Activated naive CD4-positive, alpha-beta T cell treated with anti-CD3 and anti-CD28 coated beads, Interleukin-2, amount 50 U/mL, for 72 hours (primary cell): ENCODE results near the gene ARID3B. TPM values are rescaled to one million over a fixed set of nuclear protein-coding genes. Genes with fewer than 3 reads are reported as not detected.
"Not testable (repeated sequence)": the region's sequence is repeated elsewhere in the genome, so short reads cannot be mapped to it uniquely, and the experiment has no call there.

Source experiments
- ATAC-seq, 2 donors: fragments of 150-1000 bp; cut with Tn5 transposase; 2 replicates each; pipeline ENCODE4 v1.10.0; 2021; ENCODE audit warnings: mild to moderate bottlenecking in 2 of 2, moderate library complexity in 2 of 2
- DNase-seq, 2 donors: peaks; one replicate each; pipeline ENCODE4 v3.0.0; 2021 to 2022; ENCODE audit warnings: low spot score in 2 of 2
- H3K27ac Mint-ChIP-seq, 2 donors: one replicate each; pipeline ENCODE4 v1.8.0; 2022; ENCODE audit warnings: mild to moderate bottlenecking in 2 of 2, mixed read lengths in 2 of 2
- H3K36me3 Mint-ChIP-seq, 2 donors: one replicate each; pipeline ENCODE4 v1.8.0; 2022; ENCODE audit warnings: mixed read lengths in 2 of 2
- H3K9me3 Mint-ChIP-seq, 2 donors: one replicate each; pipeline ENCODE4 v1.8.0; 2022; ENCODE audit warnings: mixed read lengths in 2 of 2
- total RNA-seq, 2 donors: library from RNA; stranded (reverse); gene quantifications; one replicate each; pipeline ENCODE4 v1.2.3, GENCODE V29; 2022

ARID3B gene
- total RNA-seq, 2 donors from 2014 or later, result 25.7 to 37.7 TPM

DNA sequence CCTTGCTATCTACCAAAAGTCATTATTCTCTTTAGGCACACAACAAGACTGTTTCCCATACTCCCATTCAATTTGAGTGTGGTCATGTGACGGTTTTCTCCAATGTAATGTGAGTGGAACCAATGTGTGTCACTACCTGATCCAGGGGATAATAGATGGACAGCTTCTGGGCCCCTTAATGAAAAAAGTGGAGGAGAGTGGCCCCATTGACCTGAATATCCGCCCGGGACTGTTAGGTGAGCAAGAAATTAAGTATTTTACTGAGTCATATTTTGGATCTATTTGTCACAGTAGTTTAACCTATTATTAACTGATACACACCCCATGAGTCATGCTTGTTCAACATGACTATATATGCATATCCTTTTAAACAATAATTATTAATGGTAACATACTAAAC lies 15.1 kb upstream of the ARID3B start:
- H3K36me3 Mint-ChIP-seq, result no peaks in the 10 kb centered on the region
- H3K9me3 Mint-ChIP-seq, result no peaks in the 10 kb centered on the region
- no peak for ATAC-seq
- no peak for DNase-seq
- no peak overlapping the region for H3K27ac Mint-ChIP-seq

DNA sequence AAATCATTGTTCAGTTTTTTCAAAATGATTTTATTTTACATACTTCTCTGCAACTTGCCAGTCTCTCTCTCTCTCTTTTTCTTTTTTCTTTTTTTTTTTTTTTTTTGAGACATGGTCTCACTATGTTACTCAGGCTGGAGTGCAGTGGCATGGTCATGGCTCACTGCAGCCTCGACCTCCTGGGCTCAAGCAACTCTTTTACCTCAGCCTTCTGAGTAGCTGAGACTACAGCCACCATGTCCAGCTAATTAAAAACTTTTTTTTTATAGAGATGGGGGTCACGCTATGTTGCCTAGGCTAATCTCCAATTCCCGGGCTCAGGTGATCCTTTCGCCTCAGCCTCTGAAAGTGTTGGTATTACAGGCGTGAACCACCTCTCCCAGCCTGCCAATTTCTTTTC lies 12.1 kb upstream of the ARID3B start:
- H3K9me3 Mint-ChIP-seq, result no peaks in the 10 kb centered on the region
- no peaks in the 10 kb centered on the region for H3K36me3 Mint-ChIP-seq
- ATAC-seq, result no peak
- no peak overlapping the region for H3K27ac Mint-ChIP-seq
- no peak for DNase-seq

DNA sequence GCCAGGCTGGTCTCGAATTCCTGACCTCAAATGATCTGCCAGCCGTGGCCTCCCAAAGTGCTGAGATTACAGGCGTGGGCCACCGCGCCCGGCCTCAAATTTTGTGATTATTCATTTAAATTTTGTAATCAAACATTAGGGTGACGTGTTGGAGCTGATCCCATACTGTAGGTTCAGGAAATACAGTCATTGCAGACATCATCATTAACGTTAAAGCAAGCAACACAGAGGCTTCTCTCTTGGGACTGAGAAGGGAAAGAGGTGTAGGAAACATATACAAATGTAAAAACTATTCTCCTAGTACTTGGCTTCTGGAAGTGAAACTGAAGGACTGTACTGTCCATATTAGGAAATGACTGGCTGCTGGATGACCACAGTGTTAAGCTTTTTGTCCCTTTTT lies 11.1 kb upstream of the ARID3B start:
- Mint-ChIP-seq H3K9me3 (no peaks in the 10 kb centered on the region), H3K36me3 (no peaks in the 10 kb centered on the region), H3K27ac (no peak overlapping the region)
- ATAC-seq, result no peak
- DNase-seq, result no peak

DNA sequence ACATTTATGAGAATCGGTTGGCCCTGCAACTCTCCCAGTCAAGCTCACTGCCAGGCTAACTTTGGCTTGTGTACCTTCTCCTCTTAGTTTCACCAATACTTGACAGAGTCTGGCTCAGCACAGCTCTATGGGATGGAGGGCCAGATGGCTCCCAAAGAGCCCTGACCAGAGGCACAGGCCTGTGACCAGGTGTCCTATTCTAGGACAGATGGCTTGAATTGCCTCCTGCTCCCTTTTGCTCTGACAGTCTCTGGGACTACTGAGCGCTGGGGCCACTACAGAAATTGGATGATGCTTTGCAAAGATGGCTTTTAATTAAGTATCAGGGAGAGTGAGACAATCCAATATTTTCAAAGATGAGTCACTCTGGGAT lies 10.3 kb upstream of the ARID3B start:
- no peak for ATAC-seq
- Mint-ChIP-seq H3K27ac (no peak overlapping the region), H3K9me3 (no peaks in the 10 kb centered on the region), H3K36me3 (no peaks in the 10 kb centered on the region)
- DNase-seq, result no peak

DNA sequence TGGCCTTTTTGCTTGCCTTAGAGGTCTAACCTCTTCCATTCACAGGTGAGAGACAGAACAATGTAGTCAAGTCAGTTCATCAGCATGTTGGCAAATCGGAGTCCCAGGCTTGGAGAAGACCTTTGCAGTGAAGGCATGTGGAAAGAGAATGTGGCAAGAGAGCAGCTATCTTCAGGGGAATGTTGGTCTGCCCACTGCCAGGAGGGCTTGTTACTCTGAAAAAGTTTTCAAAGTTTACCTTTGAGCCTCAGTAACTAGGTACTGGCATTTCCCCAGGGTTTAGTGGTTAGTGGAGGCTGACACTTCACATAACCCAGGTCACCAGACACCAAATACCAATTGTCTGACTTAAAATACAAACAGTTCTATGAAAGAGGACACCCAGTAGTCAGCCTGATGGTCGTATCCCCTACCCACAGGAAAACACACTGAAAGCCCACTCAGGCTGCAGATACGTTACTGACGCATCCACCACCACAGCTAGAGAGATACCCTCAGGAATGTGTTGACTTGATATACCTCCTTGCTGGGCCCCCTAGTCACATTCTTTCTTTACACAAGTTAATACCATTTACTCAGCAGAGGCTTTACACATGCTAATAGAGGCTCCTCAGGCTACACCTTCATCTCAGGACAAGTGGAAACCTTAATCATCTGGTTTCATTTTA lies 9.7 kb upstream of the ARID3B start:
- ATAC-seq, result no peak
- H3K27ac Mint-ChIP-seq, result no peak overlapping the region

DNA sequence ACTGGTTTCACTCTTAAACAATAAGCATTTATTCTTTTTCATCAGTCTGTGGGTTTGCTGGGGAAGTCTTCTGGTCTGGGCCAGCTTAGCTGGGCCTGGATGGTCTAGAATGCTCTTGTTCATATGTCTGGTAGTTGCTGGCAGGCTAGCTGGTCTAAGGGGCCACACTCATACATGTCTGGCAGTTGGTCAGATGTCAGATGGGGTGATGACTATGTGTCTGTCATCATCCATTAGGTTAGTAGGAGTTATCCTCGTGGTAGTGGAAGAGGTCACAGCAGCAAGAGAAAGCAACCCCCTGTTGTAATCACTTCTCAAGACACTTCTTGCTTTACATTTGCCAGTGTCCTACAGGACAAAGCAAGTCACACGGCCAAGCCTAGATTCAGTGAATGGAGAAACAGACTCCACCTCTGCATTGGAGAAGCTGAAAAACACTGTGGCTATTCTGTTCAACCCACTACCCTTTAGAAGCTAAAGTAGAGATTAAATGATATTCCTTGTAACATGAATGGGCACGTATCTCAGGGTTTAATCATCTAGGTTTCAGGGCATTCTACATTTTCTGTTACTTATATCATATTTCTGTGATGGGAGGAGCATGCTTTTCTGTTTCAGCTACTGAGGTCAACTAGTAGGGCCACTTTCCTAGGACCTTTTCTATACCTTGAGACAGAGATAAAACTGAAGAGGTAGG lies 5.5 kb upstream of the ARID3B start:
- DNase-seq (no peak), ATAC-seq (peak; percentile 54 to 66)
- no peaks in the 10 kb centered on the region for H3K9me3 Mint-ChIP-seq
- peak overlapping the region in 1 of 2 donors; percentile 3 for H3K27ac Mint-ChIP-seq
- peaks cover 7 to 12% of the 10 kb centered on the region in 2 donors for H3K36me3 Mint-ChIP-seq

More for the DNA sequence above, 9.7 kb upstream of the ARID3B start:
- H3K36me3 Mint-ChIP-seq, result no peaks in the 10 kb centered on the region
- no peak for DNase-seq
- H3K9me3 Mint-ChIP-seq, result no peaks in the 10 kb centered on the region

DNA sequence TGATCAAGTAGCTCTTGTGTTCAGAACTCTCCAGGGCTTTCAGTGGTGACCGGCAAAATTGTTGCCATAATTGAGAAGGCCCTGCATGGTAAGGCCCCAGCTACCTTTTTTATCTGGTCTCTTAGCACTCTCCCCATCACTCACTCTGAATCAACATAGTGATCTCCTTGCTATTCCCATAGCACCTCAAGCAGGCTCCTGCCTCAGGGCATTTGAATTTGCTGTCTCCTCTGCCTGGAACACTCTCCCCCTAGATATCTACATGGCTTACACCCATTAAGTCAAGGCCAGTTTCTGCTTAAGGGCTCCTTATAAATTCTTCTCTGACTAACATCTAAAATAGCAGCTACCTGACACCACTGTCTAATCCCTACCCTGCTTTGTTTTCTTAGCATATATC lies 3.3 kb upstream of the ARID3B start:
- Mint-ChIP-seq H3K36me3 (peaks cover 22 to 24% of the 10 kb centered on the region in 2 donors), H3K9me3 (no peaks in the 10 kb centered on the region), H3K27ac (no peak overlapping the region)
- ATAC-seq (no peak), DNase-seq (no peak)

DNA sequence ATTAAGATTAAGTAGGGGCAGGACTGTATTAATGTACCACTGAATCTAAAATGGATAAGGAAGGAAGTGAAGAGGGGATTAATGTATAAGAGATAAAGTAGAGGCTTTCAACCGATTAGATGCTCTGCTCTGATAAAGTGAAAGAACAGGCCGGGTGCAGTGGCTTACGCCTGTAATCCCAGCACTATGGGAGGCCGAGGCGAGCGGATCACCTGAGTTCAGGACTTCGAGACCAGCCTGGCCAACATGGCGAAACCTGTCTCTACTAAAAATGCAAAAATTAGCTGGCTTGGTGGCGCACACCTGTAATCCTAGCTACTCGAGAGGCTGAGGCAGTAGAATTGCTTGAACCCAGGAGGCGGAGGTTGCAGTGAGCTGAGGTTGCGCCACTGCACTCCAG lies 1.5 kb upstream of the ARID3B start:
- Mint-ChIP-seq H3K27ac (peak overlapping the region; percentile 23 to 93), H3K36me3 (peaks cover 29 to 32% of the 10 kb centered on the region in 2 donors)
- H3K9me3 Mint-ChIP-seq, ATAC-seq, DNase-seq: not testable (repeated sequence)

DNA sequence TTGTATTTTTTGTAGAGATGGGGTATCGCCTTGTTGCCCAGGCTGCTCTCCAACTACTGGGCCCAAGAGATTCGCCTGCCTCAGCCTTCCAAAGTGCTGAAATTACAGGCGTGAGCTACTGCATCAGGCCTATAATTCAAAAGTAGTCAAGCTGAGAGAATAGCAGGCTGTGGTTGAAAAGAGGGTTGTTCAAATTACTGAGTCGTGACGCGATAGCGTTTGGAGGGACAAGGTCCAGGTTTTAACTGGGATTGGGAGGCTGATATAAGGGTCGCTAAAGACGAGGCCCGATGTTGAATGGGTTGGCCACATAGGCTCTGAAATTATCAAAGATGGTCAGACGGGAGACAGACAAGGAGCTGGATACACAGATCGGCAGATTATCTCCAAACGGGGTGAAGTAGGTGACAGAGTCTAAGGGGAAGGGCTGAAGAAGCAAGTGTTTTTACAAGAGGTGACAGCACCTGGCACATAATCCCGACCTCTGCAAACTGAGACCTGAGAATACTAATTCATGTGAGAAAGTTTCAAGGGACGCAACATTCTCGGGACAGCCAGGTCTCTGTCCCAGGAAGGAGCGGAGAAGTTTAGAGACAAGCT lies 759 bp upstream of the ARID3B start:
- no peaks in the 10 kb centered on the region for H3K9me3 Mint-ChIP-seq
- ATAC-seq (no peak), DNase-seq (peak in 1 of 2 donors; percentile 14)
- peaks cover 29 to 32% of the 10 kb centered on the region in 2 donors for H3K36me3 Mint-ChIP-seq
- peak overlapping the region; percentile 93 to 97 for H3K27ac Mint-ChIP-seq

DNA sequence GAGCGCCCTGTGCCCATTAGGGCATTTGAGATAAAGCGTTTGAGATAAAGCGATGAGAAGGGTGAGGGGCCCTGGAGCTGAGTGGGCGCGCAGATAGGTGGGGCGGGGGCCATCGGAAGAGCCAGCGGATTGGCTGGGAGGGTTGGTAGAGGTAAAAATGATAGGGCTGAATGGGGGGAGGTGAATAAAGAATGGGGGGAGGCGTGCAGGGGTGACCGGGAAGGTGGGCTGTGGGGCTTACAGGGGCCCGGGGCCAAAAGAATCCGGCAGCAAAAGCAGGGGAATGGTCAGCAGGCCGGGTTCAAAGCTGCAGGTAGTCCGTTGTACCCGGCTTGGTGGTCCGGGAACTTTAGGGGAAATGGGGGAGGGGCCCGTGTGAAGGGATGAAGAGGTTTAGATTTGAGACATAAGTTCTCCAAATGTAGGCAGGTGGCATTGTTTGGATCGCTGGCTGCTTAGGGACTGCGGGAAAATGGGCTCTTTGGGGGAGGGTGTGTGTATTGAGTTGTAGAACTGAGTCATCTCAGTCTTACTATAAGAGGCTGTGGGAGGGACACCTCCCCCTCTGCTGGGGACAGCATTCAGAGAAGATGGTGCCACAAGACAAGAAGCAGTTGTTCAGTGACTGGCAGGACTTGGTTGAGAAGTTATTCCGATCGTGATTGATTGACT lies 610 bp downstream of the ARID3B start:
- H3K27ac Mint-ChIP-seq, result peak overlapping the region; percentile 93 to 95
- H3K9me3 Mint-ChIP-seq, result no peaks in the 10 kb centered on the region
- peak; percentile 60 to 67 for ATAC-seq

DNA sequence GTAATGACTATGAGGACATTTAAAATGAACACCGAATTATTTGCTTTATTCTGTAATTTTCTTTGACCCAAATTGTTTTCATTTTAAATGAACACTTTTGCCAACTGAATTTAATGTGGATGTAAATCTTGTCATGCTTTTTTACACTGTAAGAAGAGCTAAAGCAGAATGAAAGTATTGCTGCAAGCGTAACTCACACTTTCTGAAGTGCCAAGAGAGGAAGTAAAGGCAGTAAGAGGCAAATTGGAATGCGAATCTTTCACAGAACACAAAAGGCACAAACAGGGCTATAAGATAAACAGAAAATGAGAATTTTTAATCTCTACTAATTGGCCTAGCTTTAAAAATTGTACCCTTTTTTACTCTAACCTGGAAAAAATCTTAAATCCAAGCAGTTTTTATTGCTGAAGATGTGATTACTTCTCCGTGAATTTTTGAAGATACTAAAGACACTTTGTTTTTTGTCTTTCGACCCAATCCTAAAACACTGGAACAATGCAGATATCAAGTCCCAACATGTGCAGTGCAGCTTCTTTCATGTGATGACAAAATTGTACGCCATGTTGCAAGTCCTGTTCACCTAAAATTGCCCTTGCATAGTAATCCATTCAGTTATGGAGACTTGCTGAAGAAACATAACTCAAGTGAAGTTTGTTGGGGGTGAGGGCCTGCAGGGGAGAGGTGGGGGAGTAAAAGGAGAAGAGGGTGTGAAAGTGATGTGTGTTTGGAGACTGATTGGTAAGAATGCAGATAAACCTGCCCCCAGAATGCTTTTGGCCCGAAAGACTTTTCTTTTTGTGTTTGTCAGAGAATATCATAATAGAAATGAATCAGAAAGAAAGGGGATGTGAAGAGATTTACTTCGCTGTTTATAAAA lies 1.4 kb downstream of the ARID3B start:
- no peak for DNase-seq
- peaks cover 32 to 38% of the 10 kb centered on the region in 2 donors for H3K36me3 Mint-ChIP-seq
- peak overlapping the region; percentile 93 to 95 for H3K27ac Mint-ChIP-seq
- ATAC-seq, result no peak
- no peaks in the 10 kb centered on the region for H3K9me3 Mint-ChIP-seq

More for the DNA sequence above, 610 bp downstream of the ARID3B start:
- H3K36me3 Mint-ChIP-seq, result peaks cover 30 to 32% of the 10 kb centered on the region in 2 donors
- DNase-seq, result peak; percentile 72 to 76

DNA sequence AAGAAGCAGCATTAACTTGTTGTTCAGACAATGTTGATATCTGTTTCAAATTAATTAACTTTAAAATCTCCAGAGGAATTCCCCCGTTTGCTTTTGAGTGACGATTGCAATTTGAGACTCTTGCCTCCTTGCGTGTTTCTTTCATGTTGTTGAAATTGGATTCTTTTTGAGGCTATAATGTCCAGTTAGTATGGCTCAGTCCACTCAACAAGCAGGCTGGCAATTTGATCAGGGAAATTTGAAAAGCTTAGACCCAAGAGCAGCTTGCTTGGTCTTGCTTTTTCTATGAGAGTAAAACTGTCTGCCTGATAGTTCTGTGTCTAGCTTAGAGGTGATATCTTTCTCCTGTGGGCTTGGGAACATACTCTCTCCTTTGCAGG lies 2.0 kb downstream of the ARID3B start:
- Mint-ChIP-seq H3K9me3 (no peaks in the 10 kb centered on the region), H3K27ac (peak overlapping the region in 1 of 2 donors; percentile 93), H3K36me3 (peaks cover 36 to 45% of the 10 kb centered on the region in 2 donors)
- DNase-seq (no peak), ATAC-seq (no peak)

DNA sequence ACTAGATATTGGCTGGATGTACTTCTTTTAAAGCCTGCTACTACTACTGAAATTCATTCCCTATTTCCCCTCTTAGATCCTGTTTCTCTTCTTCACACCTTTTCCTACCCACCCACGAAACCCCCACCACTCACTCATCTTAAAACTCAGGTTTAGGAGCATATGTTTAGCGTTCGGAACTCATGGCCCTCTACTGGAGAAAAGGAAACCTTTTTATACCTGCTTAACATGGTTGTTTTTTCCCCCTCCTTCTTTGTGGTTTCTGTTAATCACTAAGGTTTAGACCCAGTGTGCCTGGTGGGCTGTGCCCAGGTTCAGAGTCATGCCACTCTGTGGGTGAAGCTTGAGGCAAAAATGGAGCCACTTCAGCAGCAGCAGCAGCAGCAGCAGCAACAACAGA lies 2.6 kb downstream of the ARID3B start:
- ATAC-seq (no peak), DNase-seq (peak in 1 of 2 donors; percentile 21)
- H3K36me3 Mint-ChIP-seq, result peaks cover 42 to 50% of the 10 kb centered on the region in 2 donors

DNA sequence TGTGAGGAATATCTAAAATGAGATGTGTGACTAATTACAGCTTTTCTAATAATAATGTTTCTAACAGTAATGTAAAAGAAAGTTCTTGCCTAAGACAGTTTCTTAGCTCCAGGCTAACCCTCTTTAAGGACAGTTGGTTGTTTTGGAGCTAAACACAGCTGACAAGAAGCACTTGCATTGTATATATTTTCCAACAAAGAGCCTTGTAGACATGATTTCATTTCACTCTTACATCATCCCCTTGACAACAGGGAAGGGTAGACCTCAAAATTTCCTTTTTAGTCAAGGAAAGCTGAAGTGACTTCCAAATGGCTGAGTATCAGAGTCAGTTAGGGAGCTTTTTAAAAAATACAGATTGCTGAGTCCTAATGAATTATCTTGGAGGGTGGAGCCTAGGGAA lies 4.1 kb downstream of the ARID3B start:
- H3K27ac Mint-ChIP-seq, result peak overlapping the region; percentile 45 to 52
- no peaks in the 10 kb centered on the region for H3K9me3 Mint-ChIP-seq
- peaks cover 36 to 59% of the 10 kb centered on the region in 2 donors for H3K36me3 Mint-ChIP-seq
- no peak for ATAC-seq
- no peak for DNase-seq

More for the DNA sequence above, 2.6 kb downstream of the ARID3B start:
- H3K27ac Mint-ChIP-seq, result peak overlapping the region; percentile 6 to 73
- H3K9me3 Mint-ChIP-seq, result no peaks in the 10 kb centered on the region

DNA sequence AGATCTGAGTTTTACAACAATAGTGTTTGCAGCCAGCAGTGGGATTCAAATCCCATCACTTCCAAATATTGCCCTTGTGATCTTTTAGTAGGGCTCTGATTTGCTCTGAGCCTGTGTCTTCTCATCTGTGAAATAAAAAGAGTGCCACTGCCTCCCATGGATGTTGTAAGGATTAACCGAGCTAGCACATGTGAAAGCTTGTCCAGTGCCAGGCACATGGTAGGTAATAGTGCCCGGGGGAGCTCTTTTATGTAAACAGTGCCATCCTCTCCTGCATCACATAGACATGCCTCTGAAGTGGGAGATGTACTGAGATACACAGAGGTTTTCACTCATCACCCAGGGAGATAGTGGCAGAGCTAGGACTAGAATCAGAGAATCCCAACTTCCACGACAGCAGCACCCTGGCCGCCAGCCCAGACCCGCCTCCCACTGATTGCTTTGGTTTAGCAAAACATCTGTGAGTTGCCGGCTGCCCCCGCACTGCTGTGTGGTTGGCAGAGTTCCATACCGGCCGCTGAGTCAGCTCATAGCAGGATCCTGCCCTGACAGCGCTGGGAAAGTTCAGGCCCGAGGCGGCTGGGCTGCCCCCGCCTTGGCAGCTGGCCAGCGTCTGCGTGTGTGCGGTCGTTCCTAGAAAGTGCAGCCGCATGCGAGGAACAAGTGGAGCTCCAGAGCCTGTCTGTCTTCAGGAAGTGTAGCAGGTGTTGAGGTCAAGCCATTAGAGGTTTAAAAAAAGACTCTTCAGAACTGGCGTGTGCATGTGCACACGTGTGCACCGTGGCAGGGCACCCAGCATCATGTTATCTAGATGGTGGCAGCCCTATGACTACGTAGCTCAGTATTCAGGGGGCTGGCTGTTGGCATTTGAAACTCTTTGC lies 5.0 kb downstream of the ARID3B start:
- Mint-ChIP-seq H3K36me3 (peaks cover 28 to 64% of the 10 kb centered on the region in 2 donors), H3K9me3 (no peaks in the 10 kb centered on the region), H3K27ac (peak overlapping the region; percentile 16 to 52)
- DNase-seq (peak; percentile 92 to 99), ATAC-seq (peak; percentile 74 to 82)
